ENCODE data around the gene XKRX. TPM values are rescaled to one million over a fixed set of nuclear protein-coding genes. Genes with fewer than 3 reads are reported as not detected.

XKRX gene
- total RNA-seq, 1 donor from 2014 or later = 8.4 TPM

DNA sequence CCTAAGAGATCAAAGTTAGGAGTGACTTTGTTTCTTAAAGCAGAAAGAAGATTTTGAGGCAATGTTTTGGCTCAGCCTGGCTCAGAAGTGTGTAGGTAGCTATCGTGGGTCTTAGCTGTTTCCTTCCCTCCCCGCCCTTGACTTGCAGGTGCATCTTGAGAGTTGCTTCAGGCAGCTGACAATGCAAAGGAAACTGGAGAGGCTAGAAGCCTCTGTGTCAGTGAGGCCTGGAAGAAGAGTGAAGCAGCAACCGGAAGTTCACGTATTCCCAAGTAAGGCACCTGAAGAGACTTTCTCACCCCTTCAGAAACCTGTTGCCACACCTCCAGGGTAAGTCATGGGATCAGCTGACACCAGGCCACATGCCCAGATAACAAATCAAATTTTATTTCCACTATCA, 10.6 kb upstream of the XKRX start:
- Histone ChIP-seq H3K27me3 (no peaks in the 10 kb centered on the region), H3K36me3 (no peaks in the 10 kb centered on the region), H3K27ac (no peak overlapping the region), H3K9me3 (no peaks in the 10 kb centered on the region), H3K4me1 (no peaks in the 10 kb centered on the region), H3K4me3 (no peak overlapping the region)
- no peak for DNase-seq
- TF ChIP-seq, protein P1, sequence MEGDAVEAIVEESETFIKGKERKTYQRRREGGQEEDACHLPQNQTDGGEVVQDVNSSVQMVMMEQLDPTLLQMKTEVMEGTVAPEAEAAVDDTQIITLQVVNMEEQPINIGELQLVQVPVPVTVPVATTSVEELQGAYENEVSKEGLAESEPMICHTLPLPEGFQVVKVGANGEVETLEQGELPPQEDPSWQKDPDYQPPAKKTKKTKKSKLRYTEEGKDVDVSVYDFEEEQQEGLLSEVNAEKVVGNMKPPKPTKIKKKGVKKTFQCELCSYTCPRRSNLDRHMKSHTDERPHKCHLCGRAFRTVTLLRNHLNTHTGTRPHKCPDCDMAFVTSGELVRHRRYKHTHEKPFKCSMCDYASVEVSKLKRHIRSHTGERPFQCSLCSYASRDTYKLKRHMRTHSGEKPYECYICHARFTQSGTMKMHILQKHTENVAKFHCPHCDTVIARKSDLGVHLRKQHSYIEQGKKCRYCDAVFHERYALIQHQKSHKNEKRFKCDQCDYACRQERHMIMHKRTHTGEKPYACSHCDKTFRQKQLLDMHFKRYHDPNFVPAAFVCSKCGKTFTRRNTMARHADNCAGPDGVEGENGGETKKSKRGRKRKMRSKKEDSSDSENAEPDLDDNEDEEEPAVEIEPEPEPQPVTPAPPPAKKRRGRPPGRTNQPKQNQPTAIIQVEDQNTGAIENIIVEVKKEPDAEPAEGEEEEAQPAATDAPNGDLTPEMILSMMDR (IDR thresholded peaks at IDR 0.05) = no peak
- no peak for ATAC-seq
- intact Hi-C loops (cut with DNase I) = no loop called here

DNA sequence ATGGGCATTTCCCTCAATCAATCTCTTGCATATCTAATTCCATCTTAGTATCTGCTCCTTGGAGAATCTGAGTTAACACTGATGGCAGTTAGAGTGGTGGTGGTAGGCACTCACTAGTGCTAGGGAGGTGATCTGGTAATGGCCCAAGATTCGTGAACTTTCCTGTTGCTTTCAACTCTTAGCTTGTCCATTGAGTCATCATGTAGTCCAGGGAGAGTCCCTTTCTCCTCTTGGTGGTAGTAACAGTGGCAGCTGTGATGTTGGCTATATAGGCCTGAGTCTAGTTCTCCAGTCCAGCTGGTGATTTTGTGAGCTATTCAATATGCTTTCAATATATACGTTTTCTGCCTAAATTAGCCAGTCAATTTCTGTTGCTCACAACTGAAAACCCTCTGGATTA, 7.0 kb upstream of the XKRX start:
- DNase-seq (no peak), ATAC-seq (no peak)
- Histone ChIP-seq H3K36me3 (no peaks in the 10 kb centered on the region), H3K4me1 (no peaks in the 10 kb centered on the region), H3K27ac (no peak overlapping the region), H3K9me3 (no peaks in the 10 kb centered on the region), H3K4me3 (no peak overlapping the region), H3K27me3 (no peaks in the 10 kb centered on the region)
- TF ChIP-seq, protein P1 (IDR thresholded peaks at IDR 0.05) = no peak
- intact Hi-C loops (cut with DNase I) = no loop called here

DNA sequence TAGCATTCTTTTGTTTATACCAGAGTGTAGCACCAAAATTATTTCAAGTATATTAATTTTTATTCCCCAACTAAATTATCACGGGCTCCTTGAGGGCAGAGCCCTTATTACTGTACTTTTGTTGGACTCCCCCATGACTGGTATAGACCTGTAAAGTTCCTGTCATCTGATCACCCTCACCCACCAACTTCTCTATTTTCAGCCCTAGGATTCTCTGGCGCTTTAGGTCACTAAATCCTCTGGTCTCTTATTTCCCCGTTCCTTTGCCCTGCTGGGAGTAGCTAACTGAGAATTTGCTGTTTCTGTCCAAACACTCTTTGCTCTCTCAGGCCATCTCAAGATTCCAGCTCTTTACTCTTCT, 3.2 kb upstream of the XKRX start:
- Histone ChIP-seq H3K4me3 (no peak overlapping the region), H3K9me3 (no peaks in the 10 kb centered on the region), H3K4me1 (no peaks in the 10 kb centered on the region), H3K27ac (no peak overlapping the region), H3K36me3 (no peaks in the 10 kb centered on the region), H3K27me3 (no peaks in the 10 kb centered on the region)
- ATAC-seq (no peak), DNase-seq (no peak)
- intact Hi-C loops (cut with DNase I) = no loop called here
- TF ChIP-seq, protein P1 (IDR thresholded peaks at IDR 0.05) = no peak

DNA sequence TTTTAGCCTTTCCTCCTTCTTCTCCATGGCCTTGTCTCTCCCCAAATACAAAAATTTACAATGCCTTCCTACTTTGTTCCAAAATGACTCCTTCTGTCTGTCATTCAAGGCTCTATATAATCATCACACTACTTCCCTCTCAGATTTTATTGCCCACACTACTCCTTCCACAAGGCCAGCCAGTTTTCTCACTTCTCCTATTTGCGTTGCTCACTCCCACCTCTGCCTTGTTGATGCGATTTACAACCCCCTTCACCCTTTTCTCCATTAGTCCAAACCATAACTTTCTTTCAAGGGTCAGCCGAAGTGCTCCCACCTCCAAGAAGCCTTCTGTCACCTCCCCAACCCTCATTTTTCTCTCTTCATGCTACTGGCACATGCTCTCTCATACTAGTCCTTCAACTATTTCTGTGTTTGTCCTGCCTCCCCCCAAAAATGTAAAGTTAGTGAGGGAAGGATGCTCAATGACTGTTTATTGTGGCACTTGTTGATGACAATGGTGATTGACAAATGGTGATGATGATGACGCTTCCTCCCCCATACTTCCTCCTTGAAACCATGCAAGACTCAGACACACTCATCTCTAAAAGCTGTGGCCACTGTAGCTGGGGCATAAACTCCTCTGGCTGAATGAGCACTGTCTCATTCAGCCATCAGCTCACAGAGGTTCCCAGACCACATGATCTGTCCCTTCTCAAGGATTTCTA, 2.7 kb upstream of the XKRX start:
- Histone ChIP-seq H3K27ac (no peak overlapping the region), H3K9me3 (no peaks in the 10 kb centered on the region), H3K36me3 (no peaks in the 10 kb centered on the region), H3K4me1 (no peaks in the 10 kb centered on the region), H3K4me3 (no peak overlapping the region), H3K27me3 (no peaks in the 10 kb centered on the region)
- DNase-seq = no peak
- intact Hi-C loops (cut with DNase I) = no loop called here
- no peak for ATAC-seq
- TF ChIP-seq, protein P1 (IDR thresholded peaks at IDR 0.05) = no peak

DNA sequence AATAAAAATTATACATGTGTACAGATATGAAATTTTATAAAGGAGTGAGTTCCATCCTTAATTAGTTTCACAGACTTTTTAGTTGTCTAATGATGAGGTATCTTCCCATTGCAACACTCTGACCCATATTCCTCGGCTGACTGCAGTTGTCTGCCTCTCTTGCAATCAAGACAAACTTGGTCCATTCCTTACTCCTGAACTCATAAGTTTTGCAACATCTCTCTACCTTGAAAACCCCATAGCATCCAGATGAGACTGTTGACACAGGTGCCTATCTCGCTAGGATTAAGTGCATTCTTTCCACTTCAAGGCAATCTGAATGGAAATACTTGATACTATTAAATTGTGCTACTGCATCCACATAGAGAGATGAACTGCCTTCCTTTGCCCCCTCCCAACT, 2.3 kb downstream of the XKRX start:
- DNase-seq (no peak), ATAC-seq (no peak)
- H3K4me1 ChIP-seq = no peaks in the 10 kb centered on the region
- no peaks in the 10 kb centered on the region for H3K36me3 ChIP-seq
- no peaks in the 10 kb centered on the region for H3K27me3 ChIP-seq
- no peak overlapping the region for H3K4me3 ChIP-seq
- intact Hi-C loops (cut with DNase I) = no loop called here
- TF ChIP-seq, protein P1 (IDR thresholded peaks at IDR 0.05) = no peak
- no peak overlapping the region for H3K27ac ChIP-seq
- H3K9me3 ChIP-seq = no peaks in the 10 kb centered on the region

DNA sequence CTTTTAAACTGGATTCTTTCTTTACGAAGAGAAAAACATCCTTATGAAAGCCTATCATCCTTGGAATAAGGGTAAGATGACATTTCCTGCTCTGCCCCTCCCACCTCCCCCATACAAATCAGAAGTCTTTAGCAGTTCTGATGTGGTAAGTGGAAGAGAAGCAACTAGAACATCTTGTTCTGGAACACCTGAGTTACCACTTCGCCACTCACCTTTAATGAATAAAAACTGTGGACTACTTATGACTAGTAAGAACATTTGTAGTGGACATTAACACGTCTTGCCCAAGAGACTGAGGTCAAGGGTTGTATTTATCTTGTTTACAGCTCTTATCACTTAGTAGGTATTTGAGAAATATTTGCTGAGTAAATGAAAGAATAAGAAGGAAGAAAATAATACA, 4.3 kb downstream of the XKRX start:
- Histone ChIP-seq H3K4me3 (no peak overlapping the region), H3K27me3 (no peaks in the 10 kb centered on the region), H3K27ac (no peak overlapping the region), H3K36me3 (no peaks in the 10 kb centered on the region), H3K9me3 (no peaks in the 10 kb centered on the region), H3K4me1 (no peaks in the 10 kb centered on the region)
- intact Hi-C loops (cut with DNase I) = no loop called here
- TF ChIP-seq, protein P1 (IDR thresholded peaks at IDR 0.05) = no peak
- peak; percentile 79 for ATAC-seq
- no peak for DNase-seq

Data from upper lobe of right lung (tissue), 1 donor.